IMR-90 (cell line): ENCODE data around the gene FKBP11. TPM values are rescaled to one million over a fixed set of nuclear protein-coding genes. Genes with fewer than 3 reads are reported as not detected.
A peak's percentile ranks its signal among the peaks of the same experiment; 100 is the strongest.

Experiments used
- ATAC-seq: fragments of 200-7000 bp; cut with Tn5 transposase; 2 replicates; pipeline ENCODE4 v1.9.1; 2020; ENCODE audit warnings: low read depth, mild to moderate bottlenecking, moderate library complexity
- BruUV-seq: library from RNA; stranded (reverse); fragments of 400-500 nt; replicated peaks from 2 replicates; lab custom pipeline; 2021; lab: Mats Ljungman, UMichigan
- CTCF ChIA-PET: fragments of 300-600 bp; formaldehyde crosslinking; extraction: SDS; loops from one replicate; lab custom pipeline; 2021; ENCODE audit warnings: antibody characterized with exemption; lab: Yijun Ruan, JAX
- POLR2A ChIA-PET: fragments of 300-600 bp; sonication (Branson Sonifier 250); formaldehyde crosslinking; loops from one replicate; lab custom pipeline; 2022; ENCODE audit warnings: antibody characterized with exemption; ENCODE audit not compliant: unreplicated experiment; lab: Charles Lee
- DNase-seq: peaks from one replicate; pipeline ENCODE4 v3.0.0; 2013
- H2AFZ ChIP-seq: replicated peaks from 2 replicates; pipeline ENCODE3; 2013; ENCODE audit warnings: low read length, mild to moderate bottlenecking; ENCODE audit not compliant: poor library complexity
- H2AK5ac ChIP-seq: 2 replicates; pipeline ENCODE4 v1.6.1; 2013; ENCODE audit warnings: low read depth, low read length, inconsistent platforms
- H2AK9ac ChIP-seq: replicated peaks from 2 replicates; pipeline ENCODE3; 2013; ENCODE audit warnings: mild to moderate bottlenecking, low read depth, low read length, moderate library complexity; ENCODE audit not compliant: poor library complexity
- H2BK120ac ChIP-seq: 2 replicates; pipeline ENCODE4 v1.6.1; 2013; ENCODE audit warnings: low read depth, low read length, inconsistent platforms
- H2BK15ac ChIP-seq: 3 replicates; pipeline ENCODE4 v1.6.1; 2013; ENCODE audit warnings: low read depth, low read length, inconsistent platforms
- H2BK20ac ChIP-seq: 2 replicates; pipeline ENCODE4 v1.6.1; 2013; ENCODE audit warnings: low read depth, mild to moderate bottlenecking, inconsistent platforms, low read length, moderate library complexity
- H2BK5ac ChIP-seq: 2 replicates; pipeline ENCODE4 v1.6.1; 2013; ENCODE audit warnings: mild to moderate bottlenecking, low read depth, low read length, inconsistent platforms; ENCODE audit not compliant: poor library complexity, severe bottlenecking
- H3K14ac ChIP-seq: replicated peaks from 2 replicates; pipeline ENCODE4 v1.6.1; 2013; ENCODE audit warnings: low read depth, low read length, inconsistent platforms
- H3K18ac ChIP-seq: 2 replicates; pipeline ENCODE4 v1.6.1; 2013; ENCODE audit warnings: low read depth, low read length, control low read depth
- H3K23ac ChIP-seq: 2 replicates; pipeline ENCODE4 v1.6.1; 2013; ENCODE audit warnings: low read depth, low read length, inconsistent platforms
- H3K27ac ChIP-seq: 2 replicates; pipeline ENCODE4 v1.5.1; 2013; ENCODE audit warnings: mild to moderate bottlenecking, control low read depth, low read length; ENCODE audit not compliant: insufficient read depth
- H3K27me3 ChIP-seq: 2 replicates; pipeline ENCODE4 v1.6.1; 2013; ENCODE audit warnings: low read length; ENCODE audit not compliant: control insufficient read depth, insufficient read depth
- H3K36me3 ChIP-seq: 2 replicates; pipeline ENCODE4 v1.6.1; 2013; ENCODE audit warnings: low read length, mixed read lengths; ENCODE audit not compliant: control insufficient read depth, insufficient read depth
- H3K4ac ChIP-seq: 2 replicates; pipeline ENCODE4 v1.6.1; 2013; ENCODE audit warnings: low read depth, low read length, inconsistent platforms
- H3K4me1 ChIP-seq: 2 replicates; pipeline ENCODE4 v1.6.1; 2013; ENCODE audit warnings: low read length, mixed read lengths; ENCODE audit not compliant: control insufficient read depth, insufficient read depth
- H3K4me2 ChIP-seq: 2 replicates; pipeline ENCODE4 v1.6.1; 2013; ENCODE audit warnings: low read depth, mild to moderate bottlenecking, control low read depth, low read length, moderate library complexity
- H3K4me3 ChIP-seq: 2 replicates; pipeline ENCODE4 v1.5.1; 2013; ENCODE audit warnings: low read depth, mild to moderate bottlenecking, control low read depth, low read length, moderate library complexity; ENCODE audit not compliant: insufficient read depth
- H3K56ac ChIP-seq: 2 replicates; pipeline ENCODE4 v1.6.1; 2013; ENCODE audit warnings: low read length, inconsistent platforms; ENCODE audit not compliant: insufficient read depth; ENCODE audit errors: extremely low read depth
- H3K79me1 ChIP-seq, 2 experiments: 2 replicates each; pipeline ENCODE4 v1.6.1; 2013; ENCODE audit warnings: low read length in 2 of 2, inconsistent platforms in 1 of 2, low read depth in 1 of 2
- H3K9ac ChIP-seq: 2 replicates; pipeline ENCODE4 v1.6.1; 2013; ENCODE audit warnings: low read depth, low read length, control low read depth
- H3K9me1 ChIP-seq: 2 replicates; pipeline ENCODE4 v1.6.1; 2013; ENCODE audit warnings: low read length, inconsistent platforms; ENCODE audit not compliant: insufficient read depth
- H3K9me3 ChIP-seq: 2 replicates; pipeline ENCODE4 v1.6.1; 2013; ENCODE audit warnings: low read length; ENCODE audit not compliant: control insufficient read depth, insufficient read depth
- H4K20me1 ChIP-seq: 2 replicates; pipeline ENCODE4 v1.6.1; 2013; ENCODE audit warnings: low read length, inconsistent platforms; ENCODE audit not compliant: insufficient read depth
- H4K5ac ChIP-seq: 2 replicates; pipeline ENCODE4 v1.6.1; 2013; ENCODE audit warnings: mild to moderate bottlenecking, low read depth, low read length, control low read depth
- H4K8ac ChIP-seq, 2 experiments: 2 replicates each; pipeline ENCODE4 v1.6.1; 2013; ENCODE audit warnings: low read depth in 2 of 2, low read length in 2 of 2, control low read depth in 1 of 2, inconsistent platforms in 1 of 2
- H4K91ac ChIP-seq: 2 replicates; pipeline ENCODE4 v1.6.1; 2013; ENCODE audit warnings: low read depth, low read length, inconsistent platforms; ENCODE audit not compliant: insufficient read depth
- CHD1 ChIP-seq: IDR thresholded peaks from 2 replicates; pipeline ENCODE4 v1.6.1; 2012; ENCODE audit warnings: low read depth, low read length, improper control_type of control experiment
- USF2 ChIP-seq: fragments of 150-350 bp; IDR thresholded peaks from 2 replicates; pipeline ENCODE4 v1.6.1; 2017; ENCODE audit warnings: mild to moderate bottlenecking, antibody characterized with exemption, low read length, low read depth
- WGBS, 2 experiments: methylation state at CpG; one replicate each; pipeline versions ENCODE4 v1.1.5 to v1.1.7; 2013; ENCODE audit warnings: missing lambda C conversion rate in 2 of 2; ENCODE audit not compliant: insufficient read length in 1 of 2; ENCODE audit errors: extremely low coverage in 2 of 2; 5-methylcytosine and 5-hydroxymethylcytosine counted together
- dilution Hi-C: fragments of 300-500 bp; cut with HindIII; formaldehyde crosslinking; loops from one replicate; pipeline ENCODE4 v1.14.3; 2018; ENCODE audit warnings: low sequenced_read_pairs; ENCODE audit not compliant: unreplicated experiment
- in situ Hi-C: fragments of 300-500 bp; cut with MboI; formaldehyde crosslinking; loops from 3 replicates; pipeline ENCODE4 v1.14.3; 2019; ENCODE audit warnings: low sequenced_read_pairs, inconsistent platforms, mixed read lengths
- intact Hi-C: fragments of 100-400 bp; cut with micrococcal nuclease; formaldehyde crosslinking; loops from 2 replicates; pipeline ENCODE4 v1.10.0; 2022
- polyA plus RNA-seq, 3 experiments: library from polyadenylated mRNA; depleted of rRNA; stranded (reverse); fragments of >200 nt; gene quantifications; 2 replicates each; pipeline ENCODE4 v1.2.3, GENCODE V29; 2012; ENCODE audit warnings: low replicate concordance in 1 of 3
- total RNA-seq: library from RNA; depleted of rRNA; stranded (reverse); fragments of >200 nt; gene quantifications from 2 replicates; pipeline ENCODE4 v1.2.3, GENCODE V29; 2012

The FKBP11 gene
- total and polyA plus RNA-seq, 2 of the 4 experiments (the other 2 are of a cell fraction): 5.0 to 40.0 TPM

GRCh38 chr12:48899651-48900050, 25.6 kb downstream of the FKBP11 start:
- no peak overlapping the region for H2AK5ac ChIP-seq
- TF ChIP-seq CHD1 (no peak), USF2 (peak; percentile 10; the same call in 1 of the 2 replicates)
- no peak for DNase-seq
- H3K9me1 ChIP-seq: no peaks in the 10 kb centered on the region
- in situ Hi-C loops (no loop called here), intact Hi-C loops (no loop called here), dilution Hi-C loops (no loop called here)
- H3K14ac ChIP-seq: no peak overlapping the region
- ChIA-PET POLR2A (no interaction called here), CTCF (interaction anchor here (0.6 to 2.0 kb wide), 2 partner anchors 8 to 195 kb away, joined by 3 to 8 read pairs; no protein-coding TSS in a partner anchor)
- no peak overlapping the region for H3K27ac ChIP-seq
- no peak overlapping the region for H3K56ac ChIP-seq
- H2BK20ac ChIP-seq: no peak overlapping the region
- H3K23ac ChIP-seq: no peak overlapping the region
- no peak overlapping the region for H2BK5ac ChIP-seq
- no TSS peak for BruUV-seq
- ATAC-seq: no peak
- no peak overlapping the region for H2BK15ac ChIP-seq
- no peaks in the 10 kb centered on the region for H3K36me3 ChIP-seq
- peaks cover 2% of the 10 kb centered on the region for H3K27me3 ChIP-seq
- no peak overlapping the region for H2AK9ac ChIP-seq
- H3K4me3 ChIP-seq: no peak overlapping the region
- H4K91ac ChIP-seq: no peak overlapping the region
- H2BK120ac ChIP-seq: no peak overlapping the region
- H4K8ac ChIP-seq: no peak overlapping the region
- H3K79me1 ChIP-seq: no peaks in the 10 kb centered on the region
- no peak overlapping the region for H4K5ac ChIP-seq
- H3K4ac ChIP-seq: no peak overlapping the region
- WGBS, 2 experiments: no CpG with 5 or more reads among the region's 2 CpGs
- no peak overlapping the region for H3K18ac ChIP-seq
- H2AFZ ChIP-seq: no peak overlapping the region
- no peak overlapping the region for H3K9ac ChIP-seq
- H3K4me1 ChIP-seq: no peaks in the 10 kb centered on the region; the same call in 1 of the 2 replicates
- H4K20me1 ChIP-seq: no peaks in the 10 kb centered on the region
- H3K9me3 ChIP-seq: no peaks in the 10 kb centered on the region
- H3K4me2 ChIP-seq: no peak overlapping the region
